ENCODE measurements around the gene CADPS2. TPM values are rescaled to one million over a fixed set of nuclear protein-coding genes. Genes with fewer than 3 reads are reported as not detected.

CADPS2 gene
- polyA plus RNA-seq, 1 donor (not counting 4 experiments of a cell fraction or from before 2014, with no cell fraction given): 0.35 TPM

DNA sequence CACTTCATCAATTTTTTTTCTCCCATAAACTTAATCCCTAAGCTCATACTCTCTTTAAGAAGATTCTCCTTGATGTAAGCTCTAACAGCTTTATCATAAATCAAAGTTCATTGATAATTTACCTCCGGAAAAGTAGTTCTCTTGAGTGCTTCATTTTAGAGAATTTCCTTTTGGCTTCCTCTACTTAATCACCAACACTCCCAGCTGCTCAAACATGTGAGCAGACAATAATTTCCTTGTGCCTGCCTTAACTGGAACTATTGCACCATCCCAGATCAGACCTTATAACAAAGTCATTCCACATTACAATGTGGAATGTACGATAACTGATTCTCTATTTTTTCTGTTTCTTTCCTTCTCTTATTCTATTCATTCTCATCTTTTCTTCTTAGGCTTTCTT lies 587.6 kb downstream of the CADPS2 start:
- Histone ChIP-seq H3K27me3 (ENCODE audit: control insufficient read depth, extremely low read depth, insufficient read depth, low read length) (peaks cover 47% of the 10 kb centered on the region), H3K9me3 (ENCODE audit: control insufficient read depth, low read depth, low read length) (no peaks in the 10 kb centered on the region), H3K4me1 (ENCODE audit: control insufficient read depth, extremely low read depth, insufficient read depth, low read length) (no peaks in the 10 kb centered on the region), H3K4me2 (ENCODE audit: control insufficient read depth, extremely low read depth, insufficient read depth, low read depth, low read length) (no peak overlapping the region), H3K4me3 (ENCODE audit: control insufficient read depth in 2 of 3, extremely low read depth in 1 of 3, insufficient read depth in 2 of 3, low read depth in 1 of 3, low read length in 3 of 3) (no peak overlapping the region), H3K9me1 (ENCODE audit: control insufficient read depth, extremely low read depth, insufficient read depth, low read length) (no peaks in the 10 kb centered on the region), H3K9ac (ENCODE audit: control insufficient read depth, extremely low read depth, insufficient read depth, low read length) (no peak overlapping the region), H3K79me2 (ENCODE audit: control insufficient read depth, insufficient read depth, low read length) (no peaks in the 10 kb centered on the region), H2AFZ (ENCODE audit: control insufficient read depth, low read length) (no peak overlapping the region), H4K20me1 (ENCODE audit: control insufficient read depth, extremely low read depth, insufficient read depth, low read length) (peaks cover 4% of the 10 kb centered on the region), H3K36me3 (ENCODE audit: control insufficient read depth in 2 of 2, extremely low read depth in 1 of 2, insufficient read depth in 2 of 2, low read length in 2 of 2) (no peaks in the 10 kb centered on the region), H3K27ac (ENCODE audit: control insufficient read depth, insufficient read depth, low read length) (no peak overlapping the region)
- DNase-seq (ENCODE audit: low read depth, low spot score) (no peak), FAIRE-seq (no peak)
- TF ChIP-seq EZH2 (IDR thresholded peaks at IDR 0.05; ENCODE audit: low read length): no peak
- TF ChIP-seq, protein P1, sequence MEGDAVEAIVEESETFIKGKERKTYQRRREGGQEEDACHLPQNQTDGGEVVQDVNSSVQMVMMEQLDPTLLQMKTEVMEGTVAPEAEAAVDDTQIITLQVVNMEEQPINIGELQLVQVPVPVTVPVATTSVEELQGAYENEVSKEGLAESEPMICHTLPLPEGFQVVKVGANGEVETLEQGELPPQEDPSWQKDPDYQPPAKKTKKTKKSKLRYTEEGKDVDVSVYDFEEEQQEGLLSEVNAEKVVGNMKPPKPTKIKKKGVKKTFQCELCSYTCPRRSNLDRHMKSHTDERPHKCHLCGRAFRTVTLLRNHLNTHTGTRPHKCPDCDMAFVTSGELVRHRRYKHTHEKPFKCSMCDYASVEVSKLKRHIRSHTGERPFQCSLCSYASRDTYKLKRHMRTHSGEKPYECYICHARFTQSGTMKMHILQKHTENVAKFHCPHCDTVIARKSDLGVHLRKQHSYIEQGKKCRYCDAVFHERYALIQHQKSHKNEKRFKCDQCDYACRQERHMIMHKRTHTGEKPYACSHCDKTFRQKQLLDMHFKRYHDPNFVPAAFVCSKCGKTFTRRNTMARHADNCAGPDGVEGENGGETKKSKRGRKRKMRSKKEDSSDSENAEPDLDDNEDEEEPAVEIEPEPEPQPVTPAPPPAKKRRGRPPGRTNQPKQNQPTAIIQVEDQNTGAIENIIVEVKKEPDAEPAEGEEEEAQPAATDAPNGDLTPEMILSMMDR (optimal IDR thresholded peaks at IDR 0.05 in 1 of 3, IDR thresholded peaks at IDR 0.05 in 1 of 3, conservative IDR thresholded peaks at IDR 0.05 in 1 of 3; ENCODE audit: extremely low read depth in 1 of 3, insufficient read depth in 2 of 3, low read length in 3 of 3): no peak
- dilution Hi-C loops (cut with MboI; ENCODE audit: extremely low pct_ligation_motif_present, low sequenced_read_pairs): no loop called here

DNA sequence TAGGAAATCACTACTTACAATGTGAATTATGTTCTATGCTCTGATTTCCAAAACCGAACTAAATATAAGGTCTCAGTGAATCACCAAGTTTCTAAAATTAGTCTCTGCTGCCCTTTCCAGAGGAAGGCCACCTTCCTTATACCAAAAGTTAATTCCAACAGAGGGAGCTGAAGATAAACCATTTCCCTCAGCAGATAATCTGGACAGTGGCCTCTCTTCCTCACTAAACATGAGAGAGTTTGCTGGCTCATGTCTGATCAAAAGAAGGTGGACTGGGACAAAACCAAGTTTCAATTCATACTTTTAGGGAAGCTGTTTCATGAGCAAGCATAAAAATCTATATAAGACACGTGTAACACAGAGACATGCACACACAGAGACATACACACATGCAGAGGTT lies 588.1 kb downstream of the CADPS2 start:
- no peaks in the 10 kb centered on the region for H3K9me3 ChIP-seq (ENCODE audit: control insufficient read depth, low read depth, low read length)
- dilution Hi-C loops (cut with MboI; ENCODE audit: extremely low pct_ligation_motif_present, low sequenced_read_pairs): no loop called here
- H3K36me3 ChIP-seq (ENCODE audit: control insufficient read depth in 2 of 2, extremely low read depth in 1 of 2, insufficient read depth in 2 of 2, low read length in 2 of 2): no peaks in the 10 kb centered on the region
- H3K9me1 ChIP-seq (ENCODE audit: control insufficient read depth, extremely low read depth, insufficient read depth, low read length): no peaks in the 10 kb centered on the region
- H3K79me2 ChIP-seq (ENCODE audit: control insufficient read depth, insufficient read depth, low read length): no peaks in the 10 kb centered on the region
- no peak overlapping the region for H3K9ac ChIP-seq (ENCODE audit: control insufficient read depth, extremely low read depth, insufficient read depth, low read length)
- no peak for FAIRE-seq
- H3K27ac ChIP-seq (ENCODE audit: control insufficient read depth, insufficient read depth, low read length): no peak overlapping the region
- H3K4me1 ChIP-seq (ENCODE audit: control insufficient read depth, extremely low read depth, insufficient read depth, low read length): no peaks in the 10 kb centered on the region
- peaks cover 4% of the 10 kb centered on the region for H4K20me1 ChIP-seq (ENCODE audit: control insufficient read depth, extremely low read depth, insufficient read depth, low read length)
- no peak overlapping the region for H3K4me2 ChIP-seq (ENCODE audit: control insufficient read depth, extremely low read depth, insufficient read depth, low read depth, low read length)
- no peak for DNase-seq (ENCODE audit: low read depth, low spot score)
- H3K27me3 ChIP-seq (ENCODE audit: control insufficient read depth, extremely low read depth, insufficient read depth, low read length): peaks cover 42% of the 10 kb centered on the region
- no peak overlapping the region for H3K4me3 ChIP-seq (ENCODE audit: control insufficient read depth in 2 of 3, extremely low read depth in 1 of 3, insufficient read depth in 2 of 3, low read depth in 1 of 3, low read length in 3 of 3)
- TF ChIP-seq EZH2 (IDR thresholded peaks at IDR 0.05; ENCODE audit: low read length): no peak
- TF ChIP-seq, protein P1 (optimal IDR thresholded peaks at IDR 0.05 in 1 of 3, IDR thresholded peaks at IDR 0.05 in 1 of 3, conservative IDR thresholded peaks at IDR 0.05 in 1 of 3; ENCODE audit: extremely low read depth in 1 of 3, insufficient read depth in 2 of 3, low read length in 3 of 3): no peak
- no peak overlapping the region for H2AFZ ChIP-seq (ENCODE audit: control insufficient read depth, low read length)

All from keratinocyte (primary cell).